ENCODE measurements around the gene RPS10.

DNA sequence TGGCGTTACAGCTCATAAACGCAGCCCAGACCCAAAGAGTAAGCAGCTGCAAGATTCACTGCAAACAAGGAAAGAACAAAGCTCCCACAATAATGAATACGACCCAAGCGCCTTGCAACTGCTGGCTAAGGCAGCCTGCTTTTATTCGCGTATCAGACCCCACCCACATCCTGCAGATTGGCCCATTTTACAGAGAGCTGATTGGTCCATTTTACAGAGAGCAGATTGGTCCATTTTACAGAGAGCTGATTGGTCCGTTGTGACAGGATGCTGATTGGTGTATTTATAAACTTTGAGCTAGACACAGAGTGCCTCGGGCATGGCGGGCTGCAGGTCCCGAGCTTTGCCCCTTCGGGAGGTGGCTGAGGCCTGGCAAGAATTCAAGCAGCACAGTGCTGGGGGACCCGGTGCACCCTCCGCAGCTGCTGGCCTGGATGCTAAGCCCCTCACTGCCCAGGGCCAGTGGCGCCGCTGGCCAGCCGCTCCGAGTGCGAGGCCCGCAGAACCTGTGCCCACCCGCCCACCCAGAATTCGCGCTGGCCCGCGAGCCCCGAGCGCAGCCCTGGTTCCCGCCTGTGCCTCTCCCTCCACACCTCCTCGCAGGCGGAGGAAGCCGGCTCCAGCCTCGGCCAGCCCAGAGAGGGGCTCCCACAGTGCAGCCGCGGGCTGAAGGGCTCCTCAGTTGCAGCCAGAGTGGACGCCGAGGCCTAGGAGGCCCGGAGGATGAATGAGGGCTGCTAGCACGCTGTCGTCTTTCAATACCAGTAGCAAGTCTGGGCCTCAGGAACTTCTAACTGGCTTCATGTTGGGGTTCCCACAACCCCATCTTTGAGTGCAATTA lies 11.2 kb upstream of the RPS10 start:
- TF ChIP-seq CTCF (IDR thresholded peaks at IDR 0.05) (no peak), POLR2AphosphoS5 (IDR thresholded peaks at IDR 0.05; ENCODE audit: low read depth, low read length) (no peak), SIN3A (IDR thresholded peaks at IDR 0.05; ENCODE audit: borderline replicate concordance, insufficient read depth, low read depth, low read length) (no peak)

All from Panc1 (cell line).